Measurements from ENCODE around the gene SUSD4.
"Not testable (repeated sequence)": the region's sequence is repeated elsewhere in the genome, so short reads cannot be mapped to it uniquely, and the experiment has no call there.

Gene SUSD4

DNA sequence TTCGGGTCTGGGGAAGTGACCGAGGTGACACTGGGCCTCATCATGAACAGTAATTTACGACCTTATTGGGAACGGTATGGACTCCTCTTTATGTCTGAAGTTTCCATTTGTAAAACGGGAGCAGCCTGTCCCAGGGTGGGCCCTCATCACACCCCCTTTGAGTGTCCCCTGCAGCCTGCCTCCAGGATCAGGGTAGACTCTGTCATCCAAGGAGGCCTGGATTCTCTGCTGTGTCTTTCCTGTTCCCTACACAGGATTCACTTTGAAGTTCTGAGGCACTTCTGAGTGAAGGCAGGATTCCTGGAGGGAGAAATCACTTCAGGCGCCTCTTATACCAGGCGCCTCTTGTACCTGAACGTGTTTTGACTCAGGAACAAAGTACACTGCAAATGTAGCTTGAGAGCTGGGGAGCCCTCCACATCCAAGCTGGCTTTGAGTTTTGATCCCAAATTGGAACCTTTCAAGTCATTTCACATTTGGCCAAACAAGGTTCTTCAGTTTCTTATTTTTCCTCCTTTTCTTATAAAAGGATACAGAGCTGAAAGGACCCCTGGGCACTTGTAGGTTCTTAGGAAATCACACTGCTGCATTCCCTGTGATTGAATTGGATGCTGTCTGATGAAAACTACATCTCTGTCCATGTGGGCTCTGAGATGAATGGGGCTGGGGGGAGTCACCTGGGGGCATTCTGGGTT lies 106.0 kb downstream of the SUSD4 start:
- in situ Hi-C loops (cut with HindIII; ENCODE audit: low sequenced_read_pairs) = no loop called here

- in situ Hi-C loops (cut with HindIII; ENCODE audit: low sequenced_read_pairs) = no loop called here
These were observed 107.9 kb downstream of the SUSD4 start for GRCh38 chr1:223256034-223256433.

- in situ Hi-C loops (cut with HindIII; ENCODE audit: low sequenced_read_pairs) = no loop called here
These were observed 110.1 kb downstream of the SUSD4 start for GRCh38 chr1:223253916-223254315.

- in situ Hi-C loops (cut with HindIII; ENCODE audit: low sequenced_read_pairs) = not testable (repeated sequence)
These were observed 112.6 kb downstream of the SUSD4 start for GRCh38 chr1:223251387-223251786.

GRCh38 chr1:223250632-223251015 lies 113.4 kb downstream of the SUSD4 start:
- in situ Hi-C loops (cut with HindIII; ENCODE audit: low sequenced_read_pairs) = no loop called here

GRCh38 chr1:223249854-223250631 lies 113.9 kb downstream of the SUSD4 start:
- in situ Hi-C loops (cut with HindIII; ENCODE audit: low sequenced_read_pairs) = no loop called here

DNA sequence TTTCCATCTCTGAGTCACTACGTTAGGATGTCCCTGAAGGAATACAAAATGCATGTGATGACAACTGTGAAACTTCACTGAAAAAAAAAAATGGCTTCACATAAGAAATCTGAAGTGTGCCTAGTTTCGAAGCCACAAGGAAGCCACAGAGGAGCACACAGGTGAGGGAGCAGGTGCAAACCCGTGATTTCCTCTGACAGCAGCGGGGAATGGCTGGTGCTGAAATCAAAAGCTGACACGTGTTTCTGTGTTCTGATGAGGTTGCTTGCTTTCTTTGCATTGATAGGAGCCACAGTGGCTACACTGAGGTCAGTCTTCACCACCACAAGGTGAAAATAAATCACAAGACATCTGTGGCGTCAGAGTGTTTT lies 115.2 kb downstream of the SUSD4 start:
- in situ Hi-C loops (cut with HindIII; ENCODE audit: low sequenced_read_pairs) = no loop called here

DNA sequence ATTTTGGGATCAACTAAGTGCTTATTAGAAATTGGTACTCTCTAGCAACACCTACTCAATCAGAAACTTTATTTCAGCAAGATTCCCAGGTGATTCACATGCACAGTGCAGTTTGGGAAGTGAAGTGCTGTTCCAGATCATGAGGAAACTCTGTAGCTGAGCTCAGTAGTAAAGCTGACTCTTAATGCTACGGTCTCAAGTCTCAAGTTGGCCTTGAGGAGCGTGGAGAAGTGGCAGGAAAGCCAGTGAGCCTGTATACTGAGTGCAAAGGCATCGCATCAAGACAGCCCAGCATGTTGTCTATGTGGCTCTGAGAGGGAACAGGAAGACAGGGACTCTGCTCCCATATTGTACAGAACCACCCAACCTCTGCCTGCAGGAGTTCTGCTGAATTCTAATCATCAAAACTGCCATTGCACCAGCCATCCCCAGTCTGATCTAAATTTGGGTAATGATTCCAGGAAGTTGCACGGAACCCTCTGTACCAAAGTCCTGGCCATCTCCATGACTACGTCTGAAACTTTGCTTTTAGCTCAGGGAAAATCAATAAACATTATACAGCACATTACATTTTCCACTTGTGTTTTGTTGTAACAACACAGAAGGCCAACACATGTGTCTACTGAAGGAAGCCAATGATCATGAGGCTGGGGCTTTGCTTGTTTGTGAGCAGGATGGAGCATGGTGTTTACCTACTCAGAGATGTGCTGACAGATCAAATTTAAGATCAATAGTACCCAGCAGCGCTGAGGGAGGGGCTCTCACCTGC lies 115.8 kb downstream of the SUSD4 start:
- in situ Hi-C loops (cut with HindIII; ENCODE audit: low sequenced_read_pairs) = no loop called here

- in situ Hi-C loops (cut with HindIII; ENCODE audit: low sequenced_read_pairs) = no loop called here
These were observed 117.4 kb downstream of the SUSD4 start for GRCh38 chr1:223246476-223247112.

DNA sequence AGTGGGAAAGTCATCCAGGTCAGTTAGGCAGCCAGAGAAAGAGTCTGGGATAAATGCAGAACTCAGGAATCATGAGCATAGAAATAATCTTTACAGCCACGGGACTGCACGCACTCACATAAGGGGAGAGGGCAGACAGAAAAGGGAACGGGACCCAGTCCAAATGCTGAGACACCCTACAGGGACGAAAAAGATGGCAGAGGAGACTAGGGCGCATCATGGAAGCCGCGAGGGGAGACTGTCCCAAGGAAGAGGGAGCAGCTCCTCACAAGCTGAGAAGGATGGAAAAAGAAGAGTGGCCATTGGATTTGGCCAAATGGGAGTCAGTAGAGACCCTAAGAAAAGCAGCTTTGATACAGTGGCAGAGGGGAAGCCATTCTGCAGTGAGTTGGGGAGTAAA lies 118.0 kb downstream of the SUSD4 start:
- in situ Hi-C loops (cut with HindIII; ENCODE audit: low sequenced_read_pairs) = no loop called here

DNA sequence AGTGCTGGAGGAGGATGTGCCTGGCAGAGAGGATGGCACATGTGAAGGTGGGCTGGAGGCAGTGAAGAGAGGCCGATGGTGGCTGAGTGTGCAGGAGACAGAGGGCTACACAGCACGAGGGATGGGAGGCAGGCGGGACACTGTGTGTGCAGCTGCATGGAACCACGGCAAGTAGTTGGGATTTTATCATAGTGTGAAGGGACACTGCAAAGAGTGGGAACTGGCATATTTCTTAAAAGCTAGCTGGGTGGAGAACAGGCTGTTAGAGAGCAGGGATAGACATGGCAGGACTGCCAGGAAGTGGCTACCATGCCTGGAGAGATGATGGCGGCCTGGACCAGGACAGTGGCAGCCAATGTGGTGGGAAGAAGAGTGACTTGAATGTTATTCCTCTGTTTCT lies 118.6 kb downstream of the SUSD4 start:
- in situ Hi-C loops (cut with HindIII; ENCODE audit: low sequenced_read_pairs) = no loop called here

- in situ Hi-C loops (cut with HindIII; ENCODE audit: low sequenced_read_pairs) = no loop called here
These were observed 119.4 kb downstream of the SUSD4 start for GRCh38 chr1:223244366-223245103.

DNA sequence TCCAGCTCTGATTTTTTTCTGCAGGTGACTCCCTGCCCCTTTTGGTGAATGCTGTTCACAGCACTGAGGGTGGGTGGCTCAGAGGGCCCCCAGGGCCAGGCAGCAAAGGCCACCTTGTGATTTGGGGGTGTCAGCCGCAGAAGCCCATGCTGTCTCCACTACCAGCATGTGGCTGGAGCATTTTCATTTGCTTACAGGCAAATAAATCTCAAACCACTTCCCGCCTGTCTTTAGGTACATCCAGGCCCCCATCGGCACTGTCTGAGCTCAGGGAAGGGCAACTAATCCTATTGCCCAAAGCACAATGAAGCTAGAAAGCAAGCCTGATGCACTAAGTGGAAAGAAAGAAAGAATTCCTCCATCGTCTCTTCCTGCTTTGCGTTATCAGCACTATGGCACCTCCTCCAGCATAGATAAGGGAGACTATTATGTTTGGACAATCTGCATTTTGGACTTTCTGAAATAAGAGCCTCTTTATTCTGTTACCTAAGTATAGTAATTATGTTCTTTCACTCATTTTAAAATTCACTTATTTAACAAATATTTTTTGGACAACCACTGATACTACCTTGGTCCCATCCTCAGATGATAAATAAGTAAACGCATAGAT lies 120.4 kb downstream of the SUSD4 start:
- in situ Hi-C loops (cut with HindIII; ENCODE audit: low sequenced_read_pairs) = no loop called here

GRCh38 chr1:223242971-223243370 lies 121.0 kb downstream of the SUSD4 start:
- in situ Hi-C loops (cut with HindIII; ENCODE audit: low sequenced_read_pairs) = no loop called here

DNA sequence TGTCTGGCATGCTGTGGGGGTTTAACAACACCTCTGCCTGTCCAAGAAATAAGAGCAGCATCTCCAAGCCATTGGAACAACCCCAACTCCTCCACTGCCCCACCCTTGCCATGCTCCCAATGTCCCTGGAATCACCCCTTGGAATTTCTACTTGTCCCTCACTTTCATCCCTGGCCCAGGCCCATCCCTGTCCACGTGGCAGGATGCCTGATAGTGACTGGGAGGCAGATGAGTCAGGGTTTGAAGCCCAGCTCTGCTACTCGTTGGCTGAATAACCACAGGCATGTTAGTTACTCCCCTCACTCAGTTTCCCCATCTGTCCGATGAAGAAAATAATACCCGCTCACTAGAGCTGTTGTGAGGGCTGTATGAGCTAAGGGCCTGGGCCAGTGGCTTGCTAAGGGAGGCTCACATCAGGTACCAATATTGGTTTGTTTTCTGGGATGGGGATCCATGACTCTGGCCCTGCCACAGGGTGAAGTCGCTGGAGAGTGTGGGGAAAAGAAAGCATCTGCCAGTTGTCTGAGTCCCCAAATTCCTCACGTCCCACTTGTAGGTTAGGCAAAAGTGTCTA lies 121.5 kb downstream of the SUSD4 start:
- in situ Hi-C loops (cut with HindIII; ENCODE audit: low sequenced_read_pairs) = no loop called here

DNA sequence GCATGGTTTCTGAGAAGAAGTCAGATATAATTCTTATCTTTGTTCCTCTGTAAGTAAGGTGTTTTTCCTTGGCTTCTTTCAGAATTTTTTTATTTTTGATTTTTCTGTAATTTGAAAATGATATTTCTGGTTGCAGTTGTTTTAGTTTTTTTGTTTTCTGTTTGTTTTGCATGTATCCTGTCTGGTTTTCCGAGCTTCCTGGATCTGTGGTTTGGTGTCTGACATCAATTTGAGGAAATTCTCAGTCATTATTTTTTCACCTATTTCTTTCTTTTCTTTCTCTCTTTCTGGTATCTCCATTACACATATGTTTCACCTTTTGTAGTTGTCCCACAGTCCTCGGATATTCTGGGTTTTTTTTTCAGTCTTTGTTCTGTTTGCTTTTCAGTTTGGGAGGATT lies 123.9 kb downstream of the SUSD4 start:
- in situ Hi-C loops (cut with HindIII; ENCODE audit: low sequenced_read_pairs) = no loop called here

- in situ Hi-C loops (cut with HindIII; ENCODE audit: low sequenced_read_pairs) = no loop called here
These were observed 128.9 kb downstream of the SUSD4 start for GRCh38 chr1:223235091-223235490.

GRCh38 chr1:223234534-223234933 lies 129.4 kb downstream of the SUSD4 start:
- in situ Hi-C loops (cut with HindIII; ENCODE audit: low sequenced_read_pairs) = no loop called here

DNA sequence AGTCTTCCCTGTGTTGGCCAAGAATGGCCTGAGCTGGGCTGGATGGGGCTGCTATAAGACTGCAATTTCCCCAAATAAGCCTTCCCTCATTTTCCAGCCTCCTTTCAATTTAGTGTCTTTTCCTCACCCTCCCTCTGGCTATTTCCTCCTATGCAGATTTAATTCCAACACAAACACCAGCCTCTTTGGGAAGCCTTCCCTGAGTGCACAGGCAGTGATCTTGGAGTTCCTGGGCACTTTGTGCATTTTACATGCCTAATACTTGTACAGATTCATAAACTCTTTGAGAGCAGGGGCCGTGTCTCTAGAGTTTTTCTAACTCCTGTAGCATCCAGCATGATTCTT lies 129.8 kb downstream of the SUSD4 start:
- in situ Hi-C loops (cut with HindIII; ENCODE audit: low sequenced_read_pairs) = no loop called here
